Gastroesophageal sphincter (tissue), 3 donors: Measurements from ENCODE around the gene DGKZ.

Experiments
- CTCF ChIP-seq, 4 experiments: fragments of 200-600 bp in 2 of 4; fragments of 450-650 bp in 2 of 4; sonication (generic) in 1 of 4; IDR thresholded peaks; one replicate each; pipeline ENCODE4 v1.5.1; 2017 to 2019; ENCODE audit warnings: antibody characterized with exemption in 4 of 4, mild to moderate bottlenecking in 2 of 4, moderate library complexity in 2 of 4
- EP300 ChIP-seq: sonication (generic); formaldehyde crosslinking; IDR thresholded peaks from one replicate; pipeline ENCODE4 v1.6.1; 2017; ENCODE audit warnings: antibody characterized with exemption, mild to moderate bottlenecking
- POLR2A ChIP-seq, 2 donors: fragments of 450-650 bp; IDR thresholded peaks; one replicate each; pipeline ENCODE4 v1.6.1; 2017; ENCODE audit warnings: antibody characterized with exemption in 2 of 2, mild to moderate bottlenecking in 2 of 2, moderate library complexity in 1 of 2
- POLR2AphosphoS5 ChIP-seq: sonication (generic); formaldehyde crosslinking; IDR thresholded peaks from one replicate; pipeline ENCODE4 v1.6.1; 2017; ENCODE audit warnings: antibody characterized with exemption

- no peak for TF ChIP-seq CTCF (IDR thresholded peaks at IDR 0.05)
- no peak for TF ChIP-seq POLR2A (IDR thresholded peaks at IDR 0.05)
- no peak for TF ChIP-seq POLR2AphosphoS5
- TF ChIP-seq EP300 = no peak
These were observed 11.2 kb upstream of the DGKZ start for GRCh38 chr11:46335890-46336562.
